Activated T-helper 1 cell treated with anti-CD3 and anti-CD28 coated beads, Interleukin-12 subunit alpha, Interleukin-12 subunit beta, Interleukin-2, Interleukin-4 antibody, amounts not matched to agents 30 ng/mL and 10 ng/mL and 1 ng/mL, durations not matched to agents 14 hours and 24 hours and 36 hours (primary cell): ENCODE results near the gene TNFRSF18. TPM values are rescaled to one million over a fixed set of nuclear protein-coding genes. Genes with fewer than 3 reads are reported as not detected.

ENCODE experiments used
- DNase-seq: peaks from one replicate; pipeline ENCODE4 v3.0.0; 2021; ENCODE audit warnings: low spot score
- H3K27ac Mint-ChIP-seq: one replicate; pipeline ENCODE4 v1.8.0; 2021; ENCODE audit warnings: mild to moderate bottlenecking, mixed read lengths
- H3K27me3 Mint-ChIP-seq: one replicate; pipeline ENCODE4 v1.8.0; 2022; ENCODE audit warnings: mild to moderate bottlenecking, moderate library complexity, mixed read lengths; ENCODE audit not compliant: insufficient read depth
- H3K36me3 Mint-ChIP-seq: one replicate; pipeline ENCODE4 v1.8.0; 2021; ENCODE audit warnings: low read depth, mixed read lengths
- H3K4me1 Mint-ChIP-seq: one replicate; pipeline ENCODE4 v1.8.0; 2021; ENCODE audit warnings: low read depth, mixed read lengths
- H3K4me3 Mint-ChIP-seq: one replicate; pipeline ENCODE4 v1.8.0; 2021; ENCODE audit warnings: mild to moderate bottlenecking, moderate library complexity, mixed read lengths
- H3K9me3 Mint-ChIP-seq: one replicate; pipeline ENCODE4 v1.8.0; 2021; ENCODE audit warnings: mixed read lengths
- intact Hi-C: fragments of 100-400 bp; cut with micrococcal nuclease; formaldehyde crosslinking; loops from one replicate; pipeline ENCODE4 v1.15.1; 2024
- total RNA-seq: library from RNA; stranded (reverse); gene quantifications from 2 replicates; pipeline ENCODE4 v1.2.3, GENCODE V29; 2022

TNFRSF18 gene
- total RNA-seq, 1 donor from 2014 or later, result 356 TPM

- intact Hi-C loops, result no loop called here
- no peak for DNase-seq
- H3K27ac Mint-ChIP-seq, result no peak overlapping the region
- no peaks in the 10 kb centered on the region for H3K4me1 Mint-ChIP-seq
- H3K36me3 Mint-ChIP-seq, result no peaks in the 10 kb centered on the region
- no peaks in the 10 kb centered on the region for H3K9me3 Mint-ChIP-seq
- peaks cover 20% of the 10 kb centered on the region for H3K27me3 Mint-ChIP-seq
- no peak overlapping the region for H3K4me3 Mint-ChIP-seq
Observed at GRCh38 chr1:1185101-1185765, 21.2 kb downstream of the TNFRSF18 start.

GRCh38 chr1:1183833-1184775 is 22.3 kb downstream of the TNFRSF18 start:
- H3K4me3 Mint-ChIP-seq, result no peak overlapping the region
- H3K9me3 Mint-ChIP-seq, result no peaks in the 10 kb centered on the region
- H3K4me1 Mint-ChIP-seq, result no peaks in the 10 kb centered on the region
- no peaks in the 10 kb centered on the region for H3K36me3 Mint-ChIP-seq
- H3K27me3 Mint-ChIP-seq, result peaks cover 18% of the 10 kb centered on the region
- intact Hi-C loops, result no loop called here
- no peak overlapping the region for H3K27ac Mint-ChIP-seq
- no peak for DNase-seq

DNA sequence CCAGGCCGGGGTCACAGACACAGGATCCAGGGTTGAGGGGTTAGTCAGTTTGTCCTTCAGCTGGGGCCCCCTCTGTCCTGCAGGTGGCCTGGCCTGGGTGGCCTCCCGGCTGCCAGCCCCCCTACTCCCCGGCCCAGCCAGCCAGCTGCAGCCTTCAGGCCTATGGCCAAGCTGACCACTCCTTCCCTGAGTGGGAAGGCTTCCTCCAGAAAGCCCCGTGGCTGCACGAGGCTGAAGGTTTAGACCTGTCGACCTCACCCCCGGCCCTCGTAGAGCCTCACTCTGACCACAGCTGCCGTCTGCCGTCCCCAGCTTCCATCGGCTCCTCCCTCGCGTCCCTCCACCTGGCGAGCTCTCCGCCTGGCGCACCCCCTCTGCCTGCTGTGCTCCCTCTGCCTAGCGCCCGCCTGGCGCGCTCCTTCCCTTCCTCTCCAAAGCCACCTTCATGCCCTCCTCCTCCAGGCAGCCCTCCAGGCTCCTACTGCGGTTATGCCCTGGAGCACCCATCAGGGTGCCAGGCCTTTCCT is 23.1 kb downstream of the TNFRSF18 start:
- Mint-ChIP-seq H3K27ac (no peak overlapping the region), H3K9me3 (no peaks in the 10 kb centered on the region), H3K4me3 (no peak overlapping the region), H3K36me3 (no peaks in the 10 kb centered on the region), H3K27me3 (peaks cover 12% of the 10 kb centered on the region), H3K4me1 (no peaks in the 10 kb centered on the region)
- DNase-seq, result no peak
- intact Hi-C loops, result no loop called here

- no peak overlapping the region for H3K4me3 Mint-ChIP-seq
- peaks cover 10% of the 10 kb centered on the region for H3K27me3 Mint-ChIP-seq
- H3K36me3 Mint-ChIP-seq, result no peaks in the 10 kb centered on the region
- no peaks in the 10 kb centered on the region for H3K9me3 Mint-ChIP-seq
- no peak overlapping the region for H3K27ac Mint-ChIP-seq
- no peaks in the 10 kb centered on the region for H3K4me1 Mint-ChIP-seq
- intact Hi-C loops, result no loop called here
- DNase-seq, result no peak
Observed at GRCh38 chr1:1182491-1183220, 23.7 kb downstream of the TNFRSF18 start.

GRCh38 chr1:1181938-1182410 is 24.4 kb downstream of the TNFRSF18 start:
- Mint-ChIP-seq H3K9me3 (no peaks in the 10 kb centered on the region), H3K36me3 (no peaks in the 10 kb centered on the region), H3K4me3 (no peak overlapping the region), H3K27me3 (peaks cover 10% of the 10 kb centered on the region), H3K27ac (no peak overlapping the region), H3K4me1 (no peaks in the 10 kb centered on the region)
- intact Hi-C loops, result no loop called here
- DNase-seq, result no peak

- Mint-ChIP-seq H3K4me3 (no peak overlapping the region), H3K36me3 (no peaks in the 10 kb centered on the region), H3K27ac (peak overlapping the region; percentile 61), H3K9me3 (no peaks in the 10 kb centered on the region), H3K27me3 (peaks cover 10% of the 10 kb centered on the region), H3K4me1 (no peaks in the 10 kb centered on the region)
- intact Hi-C loops, result no loop called here
- no peak for DNase-seq
Observed at GRCh38 chr1:1181129-1181937, 25.1 kb downstream of the TNFRSF18 start.

GRCh38 chr1:1179983-1180861 is 26.2 kb downstream of the TNFRSF18 start:
- Mint-ChIP-seq H3K36me3 (no peaks in the 10 kb centered on the region), H3K9me3 (no peaks in the 10 kb centered on the region), H3K27me3 (peaks cover 6% of the 10 kb centered on the region), H3K4me1 (no peaks in the 10 kb centered on the region), H3K27ac (no peak overlapping the region), H3K4me3 (no peak overlapping the region)
- no peak for DNase-seq
- intact Hi-C loops, result no loop called here

GRCh38 chr1:1179346-1179982 is 26.9 kb downstream of the TNFRSF18 start:
- H3K4me1 Mint-ChIP-seq, result no peaks in the 10 kb centered on the region
- DNase-seq, result no peak
- H3K9me3 Mint-ChIP-seq, result no peaks in the 10 kb centered on the region
- intact Hi-C loops, result no loop called here
- no peak overlapping the region for H3K4me3 Mint-ChIP-seq
- no peaks in the 10 kb centered on the region for H3K36me3 Mint-ChIP-seq
- H3K27ac Mint-ChIP-seq, result no peak overlapping the region
- peaks cover 8% of the 10 kb centered on the region for H3K27me3 Mint-ChIP-seq

- Mint-ChIP-seq H3K27me3 (peaks cover 8% of the 10 kb centered on the region), H3K4me1 (no peaks in the 10 kb centered on the region), H3K27ac (no peak overlapping the region), H3K36me3 (no peaks in the 10 kb centered on the region), H3K4me3 (no peak overlapping the region), H3K9me3 (no peaks in the 10 kb centered on the region)
- intact Hi-C loops, result no loop called here
- no peak for DNase-seq
Observed at GRCh38 chr1:1178794-1179331, 27.5 kb downstream of the TNFRSF18 start.

DNA sequence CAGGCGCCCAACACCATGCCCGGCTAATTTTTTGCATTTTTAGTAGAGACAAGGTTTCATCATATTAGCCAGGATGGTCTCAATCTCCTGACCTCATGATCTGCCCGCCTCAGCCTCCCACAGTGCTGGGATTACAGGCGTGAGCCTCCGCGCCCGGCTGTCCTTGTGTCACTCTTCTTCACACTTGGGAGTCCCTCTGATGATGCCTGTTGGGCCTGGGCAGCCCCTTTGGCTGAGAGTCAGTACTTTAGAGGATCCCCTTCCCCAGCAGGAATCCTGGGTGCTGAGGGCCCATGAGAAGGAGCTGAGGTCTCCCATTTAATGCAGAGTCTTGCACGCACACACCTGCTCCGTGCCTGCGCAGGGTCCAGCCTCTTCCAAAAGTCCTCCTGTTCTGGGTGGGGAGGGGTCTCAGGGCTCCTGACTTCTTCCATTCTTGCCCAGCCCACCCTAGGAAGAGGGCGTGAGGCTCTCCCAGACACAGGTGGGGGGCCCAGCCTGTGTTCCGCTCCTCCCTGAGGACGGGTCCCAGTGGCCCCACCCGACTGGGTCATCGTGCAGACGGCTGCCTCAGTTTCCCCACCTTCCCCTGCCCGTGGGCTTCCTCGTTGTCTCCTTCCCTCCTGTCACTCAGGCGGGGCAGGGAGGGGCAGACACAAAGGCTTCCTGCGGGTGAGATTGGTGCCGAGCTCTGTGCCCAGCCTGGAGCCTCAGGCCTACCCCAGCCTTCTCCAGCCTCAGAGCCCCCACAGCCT is 28.8 kb downstream of the TNFRSF18 start:
- Mint-ChIP-seq H3K4me1 (no peaks in the 10 kb centered on the region), H3K4me3 (no peak overlapping the region), H3K27me3 (peaks cover 9% of the 10 kb centered on the region), H3K27ac (no peak overlapping the region), H3K36me3 (no peaks in the 10 kb centered on the region), H3K9me3 (no peaks in the 10 kb centered on the region)
- DNase-seq, result no peak
- intact Hi-C loops, result no loop called here
